Psoas muscle (tissue), 8 donors: ENCODE measurements around the gene CPOX. TPM values are rescaled to one million over a fixed set of nuclear protein-coding genes. Genes with fewer than 3 reads are reported as not detected.

Source experiments
- ATAC-seq, 4 donors: fragments of 200-7000 bp; cut with Tn5 transposase; one replicate each; pipeline ENCODE4 v1.9.1; 2020; ENCODE audit warnings: moderate library complexity in 3 of 4, mild to moderate bottlenecking in 2 of 4
- DNase-seq, 2 donors: peaks; one replicate each; pipeline ENCODE4 v3.0.0-alpha.2; 2020
- H3K27ac ChIP-seq: fragments of 200-600 bp; one replicate; pipeline ENCODE4 v1.8.0; 2022
- H3K27me3 ChIP-seq, 3 donors: fragments of 200-600 bp in 1 of 3; one replicate each; pipeline versions ENCODE4 v1.6.1 to v1.8.0; 2013 to 2022; ENCODE audit warnings: low read length in 2 of 3, mild to moderate bottlenecking in 2 of 3, moderate library complexity in 1 of 3; ENCODE audit not compliant: insufficient read depth in 3 of 3
- H3K36me3 ChIP-seq, 2 donors: fragments of 200-600 bp in 1 of 2; one replicate each; pipeline versions ENCODE4 v1.6.1 to v1.8.0; 2013 to 2022; ENCODE audit warnings: low read depth in 1 of 2, mild to moderate bottlenecking in 1 of 2, moderate library complexity in 1 of 2; ENCODE audit not compliant: insufficient read depth in 1 of 2
- H3K4me1 ChIP-seq: fragments of 200-600 bp; one replicate; pipeline ENCODE4 v1.8.0; 2022
- H3K4me3 ChIP-seq: fragments of 200-600 bp; one replicate; pipeline ENCODE4 v1.8.0; 2022; ENCODE audit warnings: mild to moderate bottlenecking
- H3K9me3 ChIP-seq: fragments of 200-600 bp; one replicate; pipeline ENCODE4 v1.8.0; 2022
- WGBS, 3 donors: extraction: QIAGEN DNeasy Blood & Tissue Kit; methylation state at CpG; one replicate each; pipeline versions ENCODE4 v1.1.6 to v1.1.7; 2013; 5-methylcytosine and 5-hydroxymethylcytosine counted together
- intact Hi-C, 2 donors: fragments of 100-400 bp; cut with DNase I; formaldehyde crosslinking; loops; one replicate each; pipeline versions ENCODE4 v1.11.0 to v1.14.2; 2022
- polyA plus RNA-seq, 3 donors: library from polyadenylated mRNA; stranded (reverse); fragments of 200-250 nt; gene quantifications; one replicate each; pipeline ENCODE4 v1.2.3, GENCODE V29; 2013
- total RNA-seq, 4 donors: library from RNA; stranded (reverse); fragmentation: NEBNext Ultra II Directional in 2 of 4; extraction: Animal tissue kit (Norgen Biotek cat#: 25700) in 2 of 4; gene quantifications; one replicate each; pipeline versions ENCODE4 v1.2.1 to v1.2.4, GENCODE V29; 2021 to 2023
- TF ChIP-seq, protein P1 (sequence below): fragments of 200-600 bp; IDR thresholded peaks from one replicate; pipeline ENCODE4 v1.8.0; 2022; ENCODE audit warnings: antibody characterized with exemption
- donor health status: healthy with polysubstance abuse.
- donor health status: DM: no; HTN: no; CAD: no; lungs with moderate emphysema.
- donor health status: Bipolar disorder and iron deficiency.
- donor health status: healthy.
- donor health status: DM: yes; HTN: yes; CAD: no.
- donor health status: DM: no; HTN: no; CAD: no.
- donor health status: DM: no; HTN: no; CAD: no.
- donor health status: DM: yes; HTN: yes; CAD: no.

Gene CPOX
- total and polyA plus RNA-seq, 7 donors: 5.8 to 16.4 (median 7.1) TPM

DNA sequence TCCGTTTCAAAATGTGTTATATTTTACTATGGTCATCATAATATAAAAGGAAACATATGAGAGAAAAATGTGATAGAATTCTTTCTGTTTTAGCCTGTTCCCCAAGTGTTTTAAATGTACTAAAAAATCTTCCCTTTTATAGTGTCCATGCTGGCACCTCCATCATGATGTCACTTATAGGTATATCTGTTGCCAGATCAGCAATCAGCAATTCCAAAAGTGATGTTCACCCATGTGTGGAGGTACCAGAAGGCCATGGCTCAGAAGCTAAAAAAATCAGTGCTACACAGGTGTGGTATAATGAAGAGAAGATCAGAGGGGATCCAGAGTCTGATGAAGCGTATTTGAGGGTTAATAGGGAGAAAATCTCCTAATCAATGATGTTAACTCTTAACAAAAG, 62.7 kb downstream of the CPOX start:
- DNase-seq (no peak), ATAC-seq (no peak)
- intact Hi-C loops: no loop called here
- Histone ChIP-seq H3K36me3 (no peaks in the 10 kb centered on the region), H3K4me1 (peaks cover 8% of the 10 kb centered on the region), H3K9me3 (no peaks in the 10 kb centered on the region), H3K27ac (no peak overlapping the region), H3K4me3 (no peak overlapping the region), H3K27me3 (no peaks in the 10 kb centered on the region)
- WGBS, 3 donors: 85 to 89% (median 87%) methylated on average over 2 of the region's 2 CpGs
- TF ChIP-seq, protein P1, sequence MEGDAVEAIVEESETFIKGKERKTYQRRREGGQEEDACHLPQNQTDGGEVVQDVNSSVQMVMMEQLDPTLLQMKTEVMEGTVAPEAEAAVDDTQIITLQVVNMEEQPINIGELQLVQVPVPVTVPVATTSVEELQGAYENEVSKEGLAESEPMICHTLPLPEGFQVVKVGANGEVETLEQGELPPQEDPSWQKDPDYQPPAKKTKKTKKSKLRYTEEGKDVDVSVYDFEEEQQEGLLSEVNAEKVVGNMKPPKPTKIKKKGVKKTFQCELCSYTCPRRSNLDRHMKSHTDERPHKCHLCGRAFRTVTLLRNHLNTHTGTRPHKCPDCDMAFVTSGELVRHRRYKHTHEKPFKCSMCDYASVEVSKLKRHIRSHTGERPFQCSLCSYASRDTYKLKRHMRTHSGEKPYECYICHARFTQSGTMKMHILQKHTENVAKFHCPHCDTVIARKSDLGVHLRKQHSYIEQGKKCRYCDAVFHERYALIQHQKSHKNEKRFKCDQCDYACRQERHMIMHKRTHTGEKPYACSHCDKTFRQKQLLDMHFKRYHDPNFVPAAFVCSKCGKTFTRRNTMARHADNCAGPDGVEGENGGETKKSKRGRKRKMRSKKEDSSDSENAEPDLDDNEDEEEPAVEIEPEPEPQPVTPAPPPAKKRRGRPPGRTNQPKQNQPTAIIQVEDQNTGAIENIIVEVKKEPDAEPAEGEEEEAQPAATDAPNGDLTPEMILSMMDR: no peak

GRCh38 chr3:98529856-98530459, 63.5 kb downstream of the CPOX start:
- H3K9me3 ChIP-seq: no peaks in the 10 kb centered on the region
- H3K4me3 ChIP-seq: no peak overlapping the region
- H3K27ac ChIP-seq: no peak overlapping the region
- intact Hi-C loops: loop anchor here in 1 of 2 donors (5.0 kb wide), 1 partner anchor 62 kb away; the partner anchor contains the start of gene CPOX
- no peaks in the 10 kb centered on the region for H3K36me3 ChIP-seq
- peaks cover 8% of the 10 kb centered on the region for H3K4me1 ChIP-seq
- TF ChIP-seq, protein P1: no peak
- WGBS, 3 donors: 60 to 74% (median 62%) methylated on average over 8 of the region's 8 CpGs
- H3K27me3 ChIP-seq: no peaks in the 10 kb centered on the region
- DNase-seq (no peak), ATAC-seq (peak; percentile 66 to 95 (median 90))

Other genes with a start within 250 kb of the CPOX start
- gene OR5K4, start 239.8 kb downstream of the CPOX start, total RNA-seq: not detected
- not detected for gene OR5K4, start 239.8 kb downstream of the CPOX start, polyA plus RNA-seq
- not detected for gene OR5K3, start 202.9 kb downstream of the CPOX start, total RNA-seq
- gene OR5K3, start 202.9 kb downstream of the CPOX start, polyA plus RNA-seq: not detected
- gene OR5K1, start 130.4 kb downstream of the CPOX start, total RNA-seq: not detected
- gene OR5K1, start 130.4 kb downstream of the CPOX start, polyA plus RNA-seq: not detected
- gene OR5K2, start 95.9 kb downstream of the CPOX start, total RNA-seq: not detected
- not detected for gene OR5K2, start 95.9 kb downstream of the CPOX start, polyA plus RNA-seq
- gene CLDND1, start 70.7 kb downstream of the CPOX start, total RNA-seq: 10 to 100 TPM; 48.1 to 71.1 (median 57.1) TPM
- 10 to 100 TPM; 50.8 to 78.9 (median 77.5) TPM for gene CLDND1, start 70.7 kb downstream of the CPOX start, polyA plus RNA-seq
- gene GPR15, start 61.6 kb downstream of the CPOX start, total RNA-seq: not detected
- gene GPR15, start 61.6 kb downstream of the CPOX start, polyA plus RNA-seq: not detected
- 10 to 100 TPM in 1 of 4 donors, 1 to 10 TPM in 3; 8.7 to 22.9 (median 9.6) TPM for gene ST3GAL6, start 169.7 kb upstream of the CPOX start, total RNA-seq
- 10 to 100 TPM in 1 of 3 donors, 1 to 10 TPM in 2; 7.6 to 14.9 (median 8.9) TPM for gene ST3GAL6, start 169.7 kb upstream of the CPOX start, polyA plus RNA-seq